GM18520 (cell line): ENCODE data around the gene DNAH3.
"Not testable (repeated sequence)": the region's sequence is repeated elsewhere in the genome, so short reads cannot be mapped to it uniquely, and the experiment has no call there.

ENCODE experiments used
- ATAC-seq: cut with Tn5 transposase; IDR thresholded peaks from one replicate; pipeline ENCODE4 v1.9.1; 2021; ENCODE audit not compliant: unreplicated experiment

DNAH3 gene

GRCh38 chr16:21126518-21126917 lies 24.1 kb downstream of the DNAH3 start:
- ATAC-seq: no peak

GRCh38 chr16:21125191-21125590 lies 25.5 kb downstream of the DNAH3 start:
- ATAC-seq: no peak

- no peak for ATAC-seq
These were observed 29.6 kb downstream of the DNAH3 start for GRCh38 chr16:21120976-21121520.

DNA sequence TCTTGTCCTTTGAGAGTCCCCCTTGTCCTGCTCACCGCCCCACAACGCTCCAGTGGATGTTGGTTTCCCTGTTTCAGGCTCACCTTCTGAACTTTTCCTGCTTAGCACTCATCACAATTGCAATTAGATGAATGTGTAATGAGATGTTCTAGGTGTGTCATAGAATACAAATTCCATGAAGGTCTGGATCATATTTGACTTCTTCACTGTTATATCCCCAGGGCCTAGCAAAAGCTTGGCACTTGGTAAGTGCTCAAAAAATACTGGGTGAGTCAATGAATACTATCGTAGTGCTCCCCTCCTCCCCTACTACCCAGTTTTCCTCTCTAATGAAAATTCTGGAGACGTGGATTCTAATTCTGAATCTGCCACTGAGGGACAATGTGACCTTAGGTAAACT lies 33.1 kb downstream of the DNAH3 start:
- no peak for ATAC-seq

GRCh38 chr16:21116148-21116693 lies 34.4 kb downstream of the DNAH3 start:
- ATAC-seq: no peak

DNA sequence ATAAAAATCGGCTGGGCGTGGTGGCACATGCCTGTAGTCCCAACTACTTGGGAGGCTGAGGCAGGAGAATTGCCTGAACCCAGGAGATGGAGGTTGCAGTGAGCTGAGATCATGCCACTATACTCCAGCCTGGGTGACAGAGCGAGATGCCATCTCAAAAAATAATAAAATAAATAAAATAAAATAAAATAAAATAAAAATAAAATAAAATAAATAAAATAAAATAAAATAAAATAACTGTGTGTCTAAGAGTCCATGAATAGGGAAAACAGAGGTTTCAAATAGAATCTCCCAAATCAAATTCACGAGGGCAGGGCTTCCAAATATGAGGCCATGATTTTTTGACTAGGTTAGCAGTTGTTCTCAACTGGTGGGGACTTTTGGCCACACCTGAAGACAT lies 35.1 kb downstream of the DNAH3 start:
- ATAC-seq: not testable (repeated sequence)

- ATAC-seq: no peak
These were observed 46.4 kb downstream of the DNAH3 start for GRCh38 chr16:21103941-21104860.

- ATAC-seq: no peak
These were observed 48.8 kb downstream of the DNAH3 start for GRCh38 chr16:21101631-21102420.

DNA sequence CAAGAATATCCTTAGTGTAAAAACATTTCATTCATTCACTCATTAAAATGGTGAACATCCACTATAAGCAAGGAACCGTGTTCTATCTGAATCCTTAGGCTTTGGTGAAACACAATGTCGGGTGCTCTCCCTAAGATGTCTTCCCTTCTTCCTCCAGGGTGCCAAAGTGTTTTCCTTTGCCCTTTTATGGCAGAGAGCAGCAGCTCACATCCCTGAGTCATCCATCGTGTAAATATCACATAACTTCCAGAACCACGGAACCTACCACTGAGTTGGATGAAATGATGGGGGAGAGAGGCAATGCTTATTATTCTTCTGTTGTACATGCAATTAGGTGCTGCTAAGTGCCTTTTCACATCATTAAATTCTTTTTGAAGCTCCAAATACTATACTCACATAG lies 50.2 kb downstream of the DNAH3 start:
- ATAC-seq: no peak

DNA sequence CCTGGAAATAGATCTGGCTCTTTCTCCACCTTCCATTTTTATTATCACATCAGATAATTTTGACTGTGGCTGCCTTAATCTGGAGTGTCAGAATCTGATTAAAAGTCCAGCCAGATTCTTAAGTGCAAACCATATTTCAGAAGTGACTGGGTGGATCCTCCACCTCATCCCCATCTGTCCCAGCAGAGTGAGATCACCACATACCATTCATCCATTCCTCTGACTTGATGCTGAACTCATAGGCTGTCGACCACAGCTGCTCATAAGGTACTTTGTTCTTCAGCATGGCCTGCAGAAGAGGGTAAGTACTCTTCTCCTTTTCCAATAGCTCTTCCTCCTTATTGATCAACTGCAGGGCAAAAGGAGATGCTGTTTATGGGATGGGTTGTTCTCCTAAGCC lies 53.5 kb downstream of the DNAH3 start:
- ATAC-seq: no peak

DNA sequence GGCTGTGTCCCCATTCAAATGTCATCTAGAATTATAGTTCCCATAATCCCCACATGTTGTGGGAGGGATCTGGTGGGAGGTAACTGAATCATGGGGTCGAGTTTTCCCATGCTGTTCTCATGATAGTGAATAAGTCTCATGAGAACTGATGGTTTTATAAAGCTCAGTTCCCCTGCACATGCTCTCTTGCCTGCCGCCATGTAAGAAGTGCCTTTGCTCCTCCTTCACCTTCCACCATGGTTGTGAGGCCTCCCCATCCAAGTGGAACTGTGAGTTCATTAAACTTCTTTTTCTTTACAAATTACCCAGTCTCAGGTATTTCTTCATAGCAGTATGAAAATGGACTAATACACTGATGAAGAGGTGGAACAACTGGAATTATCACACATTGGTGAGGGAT lies 55.9 kb downstream of the DNAH3 start:
- ATAC-seq: not testable (repeated sequence)

- ATAC-seq: no peak
These were observed 57.7 kb downstream of the DNAH3 start for GRCh38 chr16:21092951-21093350.

DNA sequence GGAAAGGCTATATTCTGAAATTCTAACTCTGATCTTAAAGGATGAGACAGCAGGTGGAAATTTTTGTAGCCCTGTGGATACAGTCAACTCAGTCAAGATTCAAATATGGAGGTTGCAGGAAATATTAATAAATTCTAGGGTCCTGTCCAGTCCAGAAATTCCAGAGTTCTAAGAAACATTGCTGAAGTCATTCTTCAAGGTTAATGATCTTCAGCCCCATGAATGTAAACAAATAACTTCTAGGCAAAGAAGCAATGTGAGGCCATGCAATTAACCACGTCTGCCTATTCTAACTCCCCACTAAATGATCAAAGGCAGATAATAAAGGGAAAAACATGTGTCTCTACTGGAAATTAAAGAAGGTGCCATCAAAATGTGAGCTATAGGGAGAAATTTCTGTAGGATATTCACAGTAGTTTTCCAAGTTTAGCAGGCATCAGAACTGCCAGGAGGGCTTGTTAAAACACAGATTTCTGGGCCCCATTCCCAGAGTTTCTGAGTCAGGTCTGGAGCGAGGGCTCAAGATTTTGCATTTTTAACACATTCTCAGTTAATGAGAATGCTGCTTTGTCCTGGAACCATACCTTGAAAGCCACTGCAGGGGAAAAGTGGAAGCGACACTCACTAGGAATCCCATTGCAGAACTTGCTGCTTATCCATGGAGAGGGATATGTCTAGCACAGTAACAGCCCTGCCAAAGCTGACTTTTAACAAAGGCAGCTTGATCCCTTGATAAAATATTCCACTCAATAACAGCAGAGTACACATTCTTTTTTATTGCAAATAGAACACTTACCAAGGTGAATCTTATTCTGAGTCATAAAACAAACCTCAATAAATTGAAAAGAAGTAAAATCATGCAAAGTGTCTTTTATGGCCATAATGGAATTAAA lies 61.8 kb downstream of the DNAH3 start:
- ATAC-seq: no peak

DNA sequence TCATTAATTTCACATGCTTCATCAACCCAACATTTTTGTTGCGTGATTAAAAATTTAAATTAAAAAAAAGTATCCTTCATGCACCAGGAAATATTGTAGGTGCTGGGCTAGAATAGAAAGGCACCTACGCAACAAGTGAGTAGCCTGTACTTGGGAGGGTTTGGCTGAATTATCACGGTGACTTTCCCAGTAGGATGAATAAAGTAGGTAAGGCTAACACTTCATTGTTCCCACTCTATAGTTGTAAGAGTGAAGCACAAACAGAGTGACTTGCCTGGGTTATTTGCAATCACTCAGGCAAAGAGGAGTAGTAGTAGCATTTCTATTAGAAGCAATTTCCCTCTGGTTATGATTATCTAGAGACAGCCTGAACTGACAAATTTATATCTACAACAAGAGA lies 62.5 kb downstream of the DNAH3 start:
- ATAC-seq: no peak

DNA sequence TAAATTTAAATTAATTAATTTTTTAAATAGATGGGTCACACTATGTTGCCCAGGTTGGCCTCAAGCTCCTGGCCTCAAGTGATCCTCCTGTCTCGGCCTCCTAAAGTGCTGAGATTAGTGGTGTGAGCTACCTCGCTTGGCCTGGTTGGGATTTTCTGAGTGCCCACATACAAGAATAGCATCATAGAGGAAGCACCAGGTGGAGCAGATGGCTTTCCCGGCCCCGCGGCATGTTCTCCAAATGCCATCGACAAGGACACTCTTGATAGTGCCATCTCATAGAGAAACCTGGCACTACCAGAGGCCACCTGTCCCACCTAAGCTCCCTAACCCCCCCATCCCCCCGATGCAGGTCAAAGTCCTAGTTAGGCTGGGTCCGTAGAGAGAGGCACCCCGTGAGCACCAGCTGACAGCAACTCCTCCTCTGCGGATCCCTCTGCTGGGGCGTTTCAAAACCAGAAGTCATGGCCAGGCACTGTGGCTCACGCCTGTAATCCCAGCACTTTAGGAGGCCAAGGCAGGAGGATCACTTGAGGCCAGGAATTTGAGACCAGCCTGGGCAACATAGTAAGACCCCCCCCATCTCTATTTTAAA lies 65.9 kb downstream of the DNAH3 start:
- no peak for ATAC-seq

DNA sequence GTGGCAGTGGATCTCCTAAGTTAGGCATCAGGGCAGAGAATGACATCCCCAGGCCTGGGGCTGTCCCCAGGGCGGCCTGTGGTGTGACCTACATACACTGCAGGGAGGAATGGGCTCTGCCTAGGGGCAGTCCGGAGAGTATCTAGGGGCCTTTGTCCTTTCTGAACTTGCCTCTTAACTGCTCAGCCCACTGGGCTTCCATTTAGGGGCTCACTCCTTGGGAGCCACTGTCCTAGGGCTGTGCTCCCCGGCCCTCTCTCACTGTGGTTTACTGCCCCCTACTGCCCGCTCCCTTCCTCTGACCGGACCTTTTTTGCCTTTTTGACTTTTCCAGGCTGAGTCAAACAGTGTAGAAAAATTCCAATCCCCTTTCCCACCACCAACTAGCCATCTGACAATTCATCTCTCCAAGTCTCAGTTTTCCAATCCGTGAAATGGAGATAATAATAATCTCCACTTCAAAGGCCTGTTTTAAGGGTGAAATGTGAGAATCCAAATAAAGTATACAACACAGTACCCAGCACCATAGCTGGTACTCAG lies 66.8 kb downstream of the DNAH3 start:
- no peak for ATAC-seq

DNA sequence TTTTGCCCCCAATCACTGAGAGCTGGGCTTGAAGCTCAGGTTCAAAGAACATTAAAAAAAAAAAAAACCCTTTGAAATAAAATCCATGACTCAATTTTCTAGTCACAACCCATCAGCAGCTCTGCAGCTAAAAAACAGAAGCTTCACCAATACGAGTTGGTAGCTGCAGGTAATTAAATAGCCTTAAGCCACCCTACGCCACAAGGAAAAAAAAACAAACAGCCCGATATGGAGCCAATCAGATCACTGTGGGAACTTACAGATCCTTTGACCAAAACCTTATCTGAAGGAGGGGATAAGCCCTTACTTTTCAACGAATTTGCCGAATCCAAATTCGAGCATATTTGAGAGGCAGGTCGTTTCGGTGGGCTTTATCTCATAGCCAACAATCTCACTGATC lies 69.3 kb downstream of the DNAH3 start:
- no peak for ATAC-seq

- ATAC-seq: no peak
These were observed 72.1 kb downstream of the DNAH3 start for GRCh38 chr16:21078563-21078962.

DNA sequence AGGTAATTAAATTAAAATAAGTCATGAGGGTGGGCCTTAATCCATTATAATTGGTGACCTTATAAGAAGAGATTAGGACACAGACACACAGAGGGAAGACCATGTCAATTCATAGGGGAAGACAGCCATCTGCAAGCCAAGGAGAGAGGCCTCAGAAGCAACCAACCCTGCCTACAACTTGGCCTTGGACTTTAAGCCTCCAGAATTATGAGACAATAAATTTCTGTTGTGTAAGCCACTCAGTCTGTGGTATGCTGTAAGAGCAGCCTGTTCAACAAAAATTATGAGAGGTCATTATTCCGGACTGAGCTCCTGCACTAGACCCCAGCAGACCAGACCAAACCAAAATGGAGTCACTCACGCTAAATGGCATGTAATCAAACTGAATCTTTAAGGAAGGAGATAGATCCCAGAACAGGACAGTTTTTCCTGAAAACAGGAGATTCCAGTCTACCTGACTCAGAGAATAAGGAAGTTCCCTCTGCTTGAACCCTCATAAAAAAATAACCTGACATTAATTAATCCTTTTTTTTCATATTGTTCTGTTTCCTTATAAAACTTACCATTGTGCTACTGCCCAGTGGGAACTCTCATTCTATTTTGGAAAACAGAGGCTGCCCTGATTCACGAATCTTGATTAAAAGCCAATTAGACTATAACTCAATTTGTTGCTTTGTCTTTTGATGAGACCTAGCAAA lies 74.3 kb downstream of the DNAH3 start:
- no peak for ATAC-seq
